H1 (cell line): Measurements from ENCODE around the gene ASIC1. TPM values are rescaled to one million over a fixed set of nuclear protein-coding genes. Genes with fewer than 3 reads are reported as not detected.
"Not testable (repeated sequence)": the region's sequence is repeated elsewhere in the genome, so short reads cannot be mapped to it uniquely, and the experiment has no call there.

ENCODE experiments used
- CTCF ChIA-PET: fragments of 300-600 bp; sonication (Branson Sonifier 250); formaldehyde crosslinking; loops from one replicate; lab custom pipeline; 2021; ENCODE audit not compliant: partially characterized antibody; lab: Charles Lee
- POLR2A ChIA-PET: fragments of 300-600 bp; sonication (Branson Sonifier 250); formaldehyde crosslinking; loops from one replicate; lab custom pipeline; 2021; ENCODE audit warnings: inconsistent platforms; ENCODE audit not compliant: partially characterized antibody; lab: Charles Lee
- DNase-seq, 2 experiments: peaks; one replicate each; pipeline versions ENCODE4 v3.0.0 to v3.0.0-alpha.2; 2010 to 2022; ENCODE audit warnings: low spot score in 2 of 2, low read depth in 1 of 2, mixed read lengths in 1 of 2
- FAIRE-seq: peaks from 2 replicates; lab custom pipeline; 2011; peaks lifted over from hg19 to GRCh38; lab: Jason Lieb, UNC
- H2AFZ ChIP-seq: 2 replicates; pipeline ENCODE4 v1.8.1; 2012; ENCODE audit warnings: low read length, inconsistent platforms
- H2AK5ac ChIP-seq: 2 replicates; pipeline ENCODE4 v1.6.1; 2013; ENCODE audit warnings: low read depth, low read length
- H2BK120ac ChIP-seq: replicated peaks from 2 replicates; pipeline ENCODE3; 2013; ENCODE audit warnings: low read depth, low read length, inconsistent platforms
- H2BK12ac ChIP-seq: 2 replicates; pipeline ENCODE4 v1.6.1; 2013; ENCODE audit warnings: low read depth, low read length
- H2BK15ac ChIP-seq: 2 replicates; pipeline ENCODE4 v1.6.1; 2013; ENCODE audit warnings: low read length
- H2BK20ac ChIP-seq: 2 replicates; pipeline ENCODE4 v1.6.1; 2013; ENCODE audit warnings: low read length
- H2BK5ac ChIP-seq: 2 replicates; pipeline ENCODE4 v1.6.1; 2013; ENCODE audit warnings: low read depth, low read length
- H3K14ac ChIP-seq: 2 replicates; pipeline ENCODE4 v1.6.1; 2013; ENCODE audit warnings: inconsistent platforms; ENCODE audit not compliant: insufficient read length
- H3K18ac ChIP-seq: 2 replicates; pipeline ENCODE4 v1.6.1; 2013; ENCODE audit warnings: low read length; ENCODE audit errors: extremely low read depth
- H3K23ac ChIP-seq: 2 replicates; pipeline ENCODE4 v1.6.1; 2013; ENCODE audit warnings: inconsistent platforms; ENCODE audit not compliant: insufficient read length
- H3K23me2 ChIP-seq: 2 replicates; pipeline ENCODE4 v1.6.1; 2013; ENCODE audit warnings: low read depth, low read length
- H3K27ac ChIP-seq: 2 replicates; pipeline ENCODE4 v1.6.1; 2011; ENCODE audit warnings: low read depth, low read length, inconsistent platforms
- H3K27me3 ChIP-seq, 4 experiments: replicated peaks in 1 of 4; 1 replicate in 1 of 4; 2 replicates in 3 of 4; pipeline versions ENCODE4 v1.6.1 to v1.8.1; 2011 to 2013; ENCODE audit warnings: low read length in 3 of 4, mild to moderate bottlenecking in 3 of 4, inconsistent platforms in 2 of 4, mixed read lengths in 2 of 4, moderate library complexity in 1 of 4; ENCODE audit not compliant: control insufficient read depth in 3 of 4, insufficient read depth in 3 of 4; ENCODE audit errors: extremely low read depth in 1 of 4
- H3K36me3 ChIP-seq, 4 experiments: 2 replicates each; pipeline versions ENCODE4 v1.6.1 to v1.8.1; 2011 to 2013; ENCODE audit warnings: mild to moderate bottlenecking in 4 of 4, low read length in 3 of 4, moderate library complexity in 2 of 4, control low read depth in 1 of 4, inconsistent platforms in 1 of 4; ENCODE audit not compliant: insufficient read depth in 4 of 4, control insufficient read depth in 2 of 4
- H3K4ac ChIP-seq: replicated peaks from 2 replicates; pipeline ENCODE3; 2013; ENCODE audit warnings: low read length, low read depth, mixed read lengths, inconsistent platforms; ENCODE audit not compliant: insufficient read length
- H3K4me1 ChIP-seq, 4 experiments: replicated peaks in 1 of 4; 1 replicate in 1 of 4; 2 replicates in 3 of 4; pipeline versions ENCODE4 v1.6.1 to v1.8.1; 2011 to 2013; ENCODE audit warnings: low read length in 3 of 4, inconsistent platforms in 2 of 4, mixed read lengths in 1 of 4; ENCODE audit not compliant: insufficient read depth in 4 of 4, control insufficient read depth in 3 of 4
- H3K4me2 ChIP-seq, 2 experiments: 2 replicates each; pipeline versions ENCODE4 v1.6.1 to v1.8.1; 2011 to 2013; ENCODE audit warnings: low read depth in 2 of 2, low read length in 2 of 2, control low read depth in 1 of 2, inconsistent platforms in 1 of 2, mild to moderate bottlenecking in 1 of 2; ENCODE audit not compliant: insufficient read depth in 1 of 2
- H3K4me3 ChIP-seq, 4 experiments: fragments of 200-600, 300-600 bp in 1 of 4; sonication (generic), shearing (Covaris generic), sonication (Bioruptor Twin) in 1 of 4; 2 replicates each; pipeline versions ENCODE4 v1.5.1 to v1.8.1; 2011 to 2016; ENCODE audit warnings: low read length in 4 of 4, low read depth in 3 of 4, control low read depth in 2 of 4, inconsistent platforms in 2 of 4, mild to moderate bottlenecking in 2 of 4, mixed read lengths in 1 of 4, moderate library complexity in 1 of 4; ENCODE audit not compliant: insufficient read depth in 2 of 4; ENCODE audit errors: extremely low read depth in 1 of 4
- H3K56ac ChIP-seq: replicated peaks from 2 replicates; pipeline ENCODE3; 2013; ENCODE audit warnings: low read depth, mild to moderate bottlenecking, mixed read lengths, low read length, inconsistent platforms; ENCODE audit not compliant: insufficient read length
- H3K79me1 ChIP-seq: 2 replicates; pipeline ENCODE4 v1.6.1; 2013; ENCODE audit warnings: low read depth, low read length, control low read depth
- H3K79me2 ChIP-seq, 2 experiments: 2 replicates each; pipeline versions ENCODE4 v1.6.1 to v1.8.1; 2012 to 2013; ENCODE audit warnings: low read length in 2 of 2, mild to moderate bottlenecking in 2 of 2, inconsistent platforms in 1 of 2; ENCODE audit not compliant: insufficient read depth in 2 of 2, control insufficient read depth in 1 of 2
- H3K9ac ChIP-seq, 4 experiments: replicated peaks in 1 of 4; 1 replicate in 1 of 4; 2 replicates in 3 of 4; pipeline versions ENCODE4 v1.6.1 to v1.8.1; 2011 to 2013; ENCODE audit warnings: low read depth in 3 of 4, low read length in 3 of 4, control low read depth in 2 of 4, mild to moderate bottlenecking in 2 of 4, moderate library complexity in 2 of 4, inconsistent platforms in 1 of 4; ENCODE audit errors: extremely low read depth in 1 of 4
- H3K9me3 ChIP-seq, 2 experiments: 2 replicates each; pipeline versions ENCODE4 v1.6.1 to v1.8.1; 2012 to 2013; ENCODE audit warnings: mild to moderate bottlenecking in 2 of 2, moderate library complexity in 2 of 2, control low read depth in 1 of 2, inconsistent platforms in 1 of 2, low read depth in 1 of 2, low read length in 1 of 2, mixed read lengths in 1 of 2; ENCODE audit not compliant: insufficient read depth in 2 of 2
- H4K20me1 ChIP-seq, 2 experiments: replicated peaks in 1 of 2; 2 replicates each; pipeline versions ENCODE3 to v1.8.1; 2011 to 2013; ENCODE audit warnings: inconsistent platforms in 2 of 2, low read length in 2 of 2, mild to moderate bottlenecking in 1 of 2; ENCODE audit not compliant: insufficient read depth in 2 of 2, control insufficient read depth in 1 of 2
- H4K5ac ChIP-seq: 2 replicates; pipeline ENCODE4 v1.6.1; 2013; ENCODE audit warnings: low read length, low read depth, mixed read lengths, inconsistent platforms; ENCODE audit not compliant: insufficient read length
- H4K8ac ChIP-seq: 2 replicates; pipeline ENCODE4 v1.8.0; 2013; ENCODE audit warnings: mild to moderate bottlenecking, moderate library complexity, low read length, inconsistent platforms; ENCODE audit not compliant: insufficient read depth; ENCODE audit errors: extremely low read depth
- H4K91ac ChIP-seq: replicated peaks from 2 replicates; pipeline ENCODE3; 2013; ENCODE audit warnings: low read length, mixed read lengths, inconsistent platforms; ENCODE audit not compliant: insufficient read length
- whole genome bisulfite sequencing, 2 experiments: shearing (Covaris generic) in 1 of 2; methylation state at CpG; one replicate each; pipeline versions ENCODE4 v1.1.6 to v1.1.7; 2013 to 2015; ENCODE audit warnings: low lambda C conversion rate in 2 of 2, mixed read lengths in 2 of 2, inconsistent platforms in 1 of 2, low coverage in 1 of 2, missing lambda C conversion rate in 1 of 2; ENCODE audit not compliant: insufficient replicate concordance in 2 of 2, insufficient coverage in 1 of 2, insufficient read length in 1 of 2; ENCODE audit errors: extremely low coverage in 1 of 2, missing lambda C conversion rate in 1 of 2; 5-methylcytosine and 5-hydroxymethylcytosine counted together
- polyA plus RNA-seq, 7 experiments: library from polyadenylated mRNA; depleted of rRNA in 3 of 7; stranded (reverse) in 5 of 7; unstranded in 2 of 7; fragments of >200 nt in 5 of 7; fragments of 200-250 nt in 2 of 7; gene quantifications; 1 replicate in 5 of 7; 2 replicates in 1 of 7; 4 replicates in 1 of 7; pipeline versions ENCODE4 v1.2.1 to v1.2.3, GENCODE V29; 2011 to 2013; ENCODE audit warnings: missing spikeins in 2 of 7, mixed read lengths in 2 of 7
- total RNA-seq: library from RNA; stranded (reverse); fragmentation: NEBNext Ultra II Directional; extraction: Animal tissue kit (Norgen Biotek cat#: 25700); gene quantifications from 2 replicates; pipeline ENCODE4 v1.2.1, GENCODE V29; 2021

Gene ASIC1
- total and polyA plus RNA-seq, 2 of the 8 experiments (the other 6 are each of a cell fraction or from before 2014, with no cell fraction given): 2.4 to 4.4 TPM

DNA sequence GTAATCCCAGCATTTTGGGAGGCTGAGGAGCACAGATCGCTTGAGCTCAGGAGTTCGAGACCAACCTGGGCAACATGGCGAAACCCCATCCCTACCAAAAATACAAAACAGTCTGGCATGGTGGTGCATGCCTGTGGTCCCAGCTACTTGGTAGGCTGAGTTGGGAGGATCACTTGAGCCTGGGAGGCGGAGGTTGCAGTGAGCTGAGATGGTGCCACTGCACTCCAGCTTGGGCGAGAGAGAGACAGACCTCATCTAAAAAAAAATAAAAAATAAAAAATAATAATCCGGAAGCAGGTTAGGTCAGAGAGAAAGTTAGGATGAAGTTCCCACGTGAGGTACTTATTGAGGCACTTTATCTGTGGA lies 27.0 kb downstream of the ASIC1 start:
- WGBS, 2 experiments: 73% methylated on average over 7 of the region's 7 CpGs; no CpG with 5 or more reads in 1 of the 2 experiments
- not testable (repeated sequence) for H3K4me1 ChIP-seq, H3K9me3 ChIP-seq, H3K23ac ChIP-seq, H3K18ac ChIP-seq, H3K23me2 ChIP-seq, H2BK12ac ChIP-seq, FAIRE-seq, H3K79me1 ChIP-seq, H3K4ac ChIP-seq, H4K8ac ChIP-seq, H4K91ac ChIP-seq, DNase-seq, H2BK20ac ChIP-seq, H2AK5ac ChIP-seq, H3K27ac ChIP-seq, H3K14ac ChIP-seq
- H2BK15ac ChIP-seq: peak overlapping the region; percentile 37; the same call in 1 of the 2 replicates
- peak overlapping the region in 3 of 4 experiments; percentile 52 to 82 (median 54); a peak in 4 of 7 replicates for H3K9ac ChIP-seq
- ChIA-PET CTCF (interaction anchor here (0.6 to 27.3 kb wide), 33 partner anchors 10 to 742 kb away, joined by 3 to 625 read pairs (median 3); partner anchors contain the start of genes AQP5, ASIC1, CERS5 and COX14), POLR2A (interaction anchor here (0.6 to 25.0 kb wide), 22 partner anchors 9 to 343 kb away, joined by 3 to 457 read pairs (median 4); partner anchors contain the start of genes BCDIN3D, CERS5, COX14 and GPD1)
- peaks cover 3 to 13% of the 10 kb centered on the region in 2 experiments for H4K20me1 ChIP-seq
- peak overlapping the region; percentile 67 to 95 for H3K4me2 ChIP-seq
- H3K56ac ChIP-seq: peak overlapping the region; percentile 33
- H3K79me2 ChIP-seq: peaks cover 0 to 22% of the 10 kb centered on the region in 2 experiments; a peak in 3 of 4 replicates
- peak overlapping the region; percentile 79 for H4K5ac ChIP-seq
- peaks cover 0 to 15% (median 9%) of the 10 kb centered on the region in 4 experiments; a peak in 4 of 7 replicates for H3K27me3 ChIP-seq
- peak overlapping the region; percentile 58 for H2BK120ac ChIP-seq
- peak overlapping the region; percentile 42 to 88 (median 68) for H3K4me3 ChIP-seq
- H3K36me3 ChIP-seq: peaks cover 20 to 30% (median 29%) of the 10 kb centered on the region in 4 experiments
- peak overlapping the region; percentile 47; the same call in 1 of the 2 replicates for H2AFZ ChIP-seq
- H2BK5ac ChIP-seq: peak overlapping the region; percentile 90
